ENCODE measurements around the gene ARHGEF12. TPM values are rescaled to one million over a fixed set of nuclear protein-coding genes. Genes with fewer than 3 reads are reported as not detected.

The ARHGEF12 gene
- total RNA-seq, 2 experiments from 2014 or later = 9.6 to 10.2 TPM

- CTCF ChIA-PET = no interaction called here
- Mint-ChIP-seq H3K4me3 (no peak overlapping the region), H3K9me3 (no peaks in the 10 kb centered on the region), H3K27me3 (no peaks in the 10 kb centered on the region), H3K36me3 (ENCODE audit: low read depth) (no peaks in the 10 kb centered on the region), H3K4me1 (ENCODE audit: low read depth) (no peaks in the 10 kb centered on the region), H3K27ac (no peak overlapping the region)
- POLR2A ChIA-PET = no interaction called here
- intact Hi-C loops (cut with micrococcal nuclease) = no loop called here
- no peak for DNase-seq
- ATAC-seq = no peak
- TF ChIP-seq, protein P1, sequence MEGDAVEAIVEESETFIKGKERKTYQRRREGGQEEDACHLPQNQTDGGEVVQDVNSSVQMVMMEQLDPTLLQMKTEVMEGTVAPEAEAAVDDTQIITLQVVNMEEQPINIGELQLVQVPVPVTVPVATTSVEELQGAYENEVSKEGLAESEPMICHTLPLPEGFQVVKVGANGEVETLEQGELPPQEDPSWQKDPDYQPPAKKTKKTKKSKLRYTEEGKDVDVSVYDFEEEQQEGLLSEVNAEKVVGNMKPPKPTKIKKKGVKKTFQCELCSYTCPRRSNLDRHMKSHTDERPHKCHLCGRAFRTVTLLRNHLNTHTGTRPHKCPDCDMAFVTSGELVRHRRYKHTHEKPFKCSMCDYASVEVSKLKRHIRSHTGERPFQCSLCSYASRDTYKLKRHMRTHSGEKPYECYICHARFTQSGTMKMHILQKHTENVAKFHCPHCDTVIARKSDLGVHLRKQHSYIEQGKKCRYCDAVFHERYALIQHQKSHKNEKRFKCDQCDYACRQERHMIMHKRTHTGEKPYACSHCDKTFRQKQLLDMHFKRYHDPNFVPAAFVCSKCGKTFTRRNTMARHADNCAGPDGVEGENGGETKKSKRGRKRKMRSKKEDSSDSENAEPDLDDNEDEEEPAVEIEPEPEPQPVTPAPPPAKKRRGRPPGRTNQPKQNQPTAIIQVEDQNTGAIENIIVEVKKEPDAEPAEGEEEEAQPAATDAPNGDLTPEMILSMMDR (IDR thresholded peaks at IDR 0.05) = no peak
Observed at GRCh38 chr11:120538707-120539106, 202.5 kb downstream of the ARHGEF12 start.

Other genes with a start within 250 kb of the ARHGEF12 start
- not detected for gene TRIM29, start 198.3 kb upstream of the ARHGEF12 start, total RNA-seq
- 1 to 10 TPM; 3.7 to 4.6 TPM for gene OAF, start 125.4 kb upstream of the ARHGEF12 start, total RNA-seq
- gene POU2F3, start 96.3 kb upstream of the ARHGEF12 start, total RNA-seq = not detected
- gene TLCD5, start 11.1 kb upstream of the ARHGEF12 start, total RNA-seq = under 1 TPM; 0.36 to 0.83 TPM
- gene GRIK4, start 175.3 kb downstream of the ARHGEF12 start, total RNA-seq = not detected